GM12864 (cell line): ENCODE results near the gene RCOR3.
"Not testable (repeated sequence)": the region's sequence is repeated elsewhere in the genome, so short reads cannot be mapped to it uniquely, and the experiment has no call there.

ENCODE experiments used
- DNase-seq: peaks from one replicate; pipeline ENCODE4 v3.0.0-alpha.2; 2011; ENCODE audit warnings: low read depth
- H3K4me3 ChIP-seq: 2 replicates; pipeline ENCODE4 v1.5.1; 2011; ENCODE audit warnings: mild to moderate bottlenecking, low read depth, low read length, control low read depth
- TF ChIP-seq, protein P1 (sequence below): IDR thresholded peaks from 2 replicates; pipeline ENCODE4 v1.5.1; 2011; ENCODE audit warnings: low read depth, mild to moderate bottlenecking, moderate library complexity, low read length, control low read depth, inconsistent platforms; ENCODE audit errors: missing control alignments

Gene RCOR3

DNA sequence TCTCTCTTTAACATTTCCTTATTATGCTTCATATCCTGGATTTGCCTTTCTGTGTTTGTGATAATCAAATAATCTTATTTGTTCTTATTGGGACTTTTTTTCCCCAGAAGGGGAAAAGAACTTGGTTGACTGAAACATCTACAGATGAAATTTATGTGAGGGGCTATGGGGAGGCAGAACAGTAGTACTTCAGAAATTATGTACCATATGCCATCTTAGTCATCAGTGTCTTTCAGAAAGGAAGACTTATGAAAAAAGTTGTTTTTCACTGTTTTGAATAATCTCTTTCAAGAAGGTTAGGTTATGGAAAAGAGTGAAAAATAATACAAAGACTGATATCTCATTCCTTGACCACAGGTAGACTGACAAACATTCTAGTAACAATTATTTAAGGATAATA lies 37.2 kb downstream of the RCOR3 start:
- H3K4me3 ChIP-seq = no peak overlapping the region
- DNase-seq = no peak
- TF ChIP-seq, protein P1, sequence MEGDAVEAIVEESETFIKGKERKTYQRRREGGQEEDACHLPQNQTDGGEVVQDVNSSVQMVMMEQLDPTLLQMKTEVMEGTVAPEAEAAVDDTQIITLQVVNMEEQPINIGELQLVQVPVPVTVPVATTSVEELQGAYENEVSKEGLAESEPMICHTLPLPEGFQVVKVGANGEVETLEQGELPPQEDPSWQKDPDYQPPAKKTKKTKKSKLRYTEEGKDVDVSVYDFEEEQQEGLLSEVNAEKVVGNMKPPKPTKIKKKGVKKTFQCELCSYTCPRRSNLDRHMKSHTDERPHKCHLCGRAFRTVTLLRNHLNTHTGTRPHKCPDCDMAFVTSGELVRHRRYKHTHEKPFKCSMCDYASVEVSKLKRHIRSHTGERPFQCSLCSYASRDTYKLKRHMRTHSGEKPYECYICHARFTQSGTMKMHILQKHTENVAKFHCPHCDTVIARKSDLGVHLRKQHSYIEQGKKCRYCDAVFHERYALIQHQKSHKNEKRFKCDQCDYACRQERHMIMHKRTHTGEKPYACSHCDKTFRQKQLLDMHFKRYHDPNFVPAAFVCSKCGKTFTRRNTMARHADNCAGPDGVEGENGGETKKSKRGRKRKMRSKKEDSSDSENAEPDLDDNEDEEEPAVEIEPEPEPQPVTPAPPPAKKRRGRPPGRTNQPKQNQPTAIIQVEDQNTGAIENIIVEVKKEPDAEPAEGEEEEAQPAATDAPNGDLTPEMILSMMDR = no peak

DNA sequence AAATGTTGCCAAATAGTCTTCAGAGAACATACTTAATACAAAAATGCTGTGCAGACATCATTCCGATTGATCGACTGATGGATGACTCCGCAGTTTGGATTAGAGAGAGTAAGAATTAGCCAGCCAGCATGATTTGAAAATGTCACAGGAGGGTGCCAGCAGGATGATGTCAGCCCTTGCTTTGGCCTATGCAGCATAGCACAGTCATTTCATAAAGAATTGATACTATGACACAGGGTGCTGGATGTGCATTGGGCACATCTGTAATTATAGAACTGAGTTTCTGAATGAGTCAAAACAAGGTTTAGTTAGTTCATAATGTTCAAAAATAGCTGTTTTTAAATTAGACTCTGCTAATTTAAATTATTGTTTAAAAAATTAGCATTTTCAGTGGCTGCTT lies 45.9 kb downstream of the RCOR3 start:
- TF ChIP-seq, protein P1 = no peak
- H3K4me3 ChIP-seq = no peak overlapping the region
- no peak for DNase-seq

DNA sequence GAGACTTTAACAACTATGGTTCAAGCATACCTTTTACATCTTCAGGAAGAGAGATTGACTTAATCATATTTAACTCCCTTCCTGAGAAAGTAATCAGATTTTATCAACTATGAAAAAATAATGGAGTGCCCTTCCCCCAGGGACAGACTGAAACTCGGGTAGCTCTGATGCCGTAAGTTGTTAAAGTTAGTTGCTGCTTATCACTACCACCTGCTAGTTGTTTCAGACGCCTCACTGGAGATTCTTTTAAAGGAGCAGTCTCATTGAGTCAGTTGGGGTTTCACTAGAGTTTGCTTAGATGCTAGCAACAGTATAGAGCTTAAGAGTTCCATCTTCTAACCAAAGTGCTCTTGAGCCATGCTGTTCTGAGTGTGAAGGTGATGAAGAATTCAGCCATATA lies 50.5 kb downstream of the RCOR3 start:
- TF ChIP-seq, protein P1 = no peak
- H3K4me3 ChIP-seq = no peak overlapping the region
- no peak for DNase-seq

DNA sequence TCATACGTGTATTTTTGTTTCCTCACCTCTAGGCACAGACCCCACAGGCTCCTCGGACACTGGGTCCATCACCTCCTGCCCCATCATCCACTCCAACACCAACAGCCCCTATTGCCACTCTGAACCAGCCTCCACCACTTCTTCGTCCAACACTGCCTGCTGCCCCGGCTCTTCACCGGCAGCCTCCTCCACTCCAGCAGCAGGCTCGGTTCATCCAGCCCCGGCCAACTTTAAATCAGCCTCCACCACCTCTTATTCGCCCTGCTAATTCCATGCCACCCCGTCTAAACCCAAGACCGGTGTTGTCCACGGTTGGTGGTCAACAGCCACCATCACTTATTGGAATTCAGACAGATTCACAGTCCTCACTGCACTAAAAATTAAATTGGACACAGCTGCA lies 54.2 kb downstream of the RCOR3 start:
- DNase-seq = no peak
- TF ChIP-seq, protein P1 = no peak
- no peak overlapping the region for H3K4me3 ChIP-seq

DNA sequence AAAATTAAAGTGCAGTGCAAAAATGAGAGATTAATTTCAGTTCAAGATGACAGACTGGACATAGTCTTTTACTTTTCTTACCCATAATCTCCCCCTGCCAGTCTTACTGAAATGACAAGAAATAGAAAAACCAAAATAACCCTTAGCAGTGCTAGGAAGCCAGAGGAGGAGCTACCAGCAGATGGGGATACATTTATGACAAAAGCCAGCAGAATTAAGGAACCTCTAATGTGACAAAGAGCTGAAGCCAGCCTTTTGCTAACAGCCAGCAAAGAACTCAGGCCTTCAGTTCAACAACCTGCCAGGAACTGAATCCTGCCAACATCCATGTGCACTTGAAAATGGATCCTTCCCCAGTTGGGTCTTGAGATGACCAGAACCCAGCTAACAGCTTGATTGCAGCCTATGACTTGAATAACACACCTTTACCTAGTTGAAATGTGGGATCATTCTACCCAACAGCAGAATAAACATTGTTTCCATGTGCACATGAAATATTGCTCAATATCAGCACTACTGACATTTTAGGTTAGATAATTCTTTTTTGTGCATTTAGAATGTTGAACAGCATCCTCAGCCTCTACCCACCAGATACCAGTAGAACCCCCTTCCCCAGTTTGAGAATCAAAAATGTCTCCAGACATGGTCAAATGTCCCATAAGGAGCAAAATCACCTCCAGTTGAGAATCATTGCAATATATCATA lies 59.6 kb downstream of the RCOR3 start:
- TF ChIP-seq, protein P1 = no peak
- no peak overlapping the region for H3K4me3 ChIP-seq
- no peak for DNase-seq

DNA sequence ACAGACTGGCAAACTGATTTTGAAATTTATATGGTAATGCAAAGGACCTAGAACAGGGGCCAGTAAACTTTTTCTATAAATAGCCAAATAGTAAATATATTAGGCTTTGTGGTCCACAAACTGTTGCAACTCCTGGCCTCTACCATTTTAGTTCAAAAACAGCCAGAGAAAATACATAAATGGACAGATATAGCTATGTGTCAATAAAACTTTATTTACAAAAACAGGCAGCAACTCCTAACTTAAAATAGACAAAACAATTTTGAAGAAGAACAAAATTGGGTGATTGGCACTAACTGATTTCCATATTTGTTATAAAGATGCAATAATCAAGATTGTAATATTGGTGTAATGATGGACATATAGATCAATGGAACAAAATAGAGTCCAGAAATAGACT lies 60.7 kb downstream of the RCOR3 start:
- TF ChIP-seq, protein P1 = no peak
- no peak overlapping the region for H3K4me3 ChIP-seq
- DNase-seq = no peak

DNA sequence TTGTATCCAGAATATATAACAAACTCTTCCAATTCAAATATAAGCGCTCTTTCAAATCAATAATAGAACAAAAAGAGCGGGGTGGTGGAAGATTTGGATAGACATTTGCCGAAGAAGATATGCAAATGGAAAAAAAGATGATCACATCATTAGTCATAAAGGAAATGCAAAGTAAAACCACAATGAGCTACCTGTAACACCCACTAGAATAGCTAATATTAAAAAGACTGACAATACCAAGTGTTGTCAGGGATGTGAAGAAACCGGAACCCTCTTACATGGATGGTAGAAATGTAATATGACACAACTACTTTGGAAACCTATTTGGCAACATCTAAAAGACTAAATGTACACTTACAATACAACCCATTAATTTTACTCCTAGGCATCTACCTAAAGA lies 61.8 kb downstream of the RCOR3 start:
- DNase-seq = no peak
- TF ChIP-seq, protein P1 = no peak
- H3K4me3 ChIP-seq = no peak overlapping the region

DNA sequence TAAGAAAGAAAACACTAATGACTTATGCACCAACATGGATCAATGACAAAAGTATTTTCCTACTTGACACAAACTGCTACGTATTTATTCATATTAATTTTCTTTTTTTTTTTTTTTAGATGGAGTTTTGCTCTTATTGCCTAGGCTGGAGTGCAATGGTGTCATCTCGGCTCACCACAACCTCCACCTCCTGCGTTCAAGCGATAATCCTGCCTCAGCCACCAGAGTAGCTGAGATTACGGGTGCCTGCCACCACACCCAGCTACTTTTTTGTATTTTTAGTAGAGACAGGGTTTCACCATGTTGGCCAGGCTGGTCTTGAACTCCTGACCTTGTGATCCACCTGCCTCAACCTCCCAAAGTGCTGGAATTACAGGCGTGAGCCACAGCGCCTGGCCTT lies 62.5 kb downstream of the RCOR3 start:
- not testable (repeated sequence) for H3K4me3 ChIP-seq, DNase-seq
